Stomach (tissue), 9 donors: Measurements from ENCODE around the gene GPC6. TPM values are rescaled to one million over a fixed set of nuclear protein-coding genes. Genes with fewer than 3 reads are reported as not detected.
A peak's percentile ranks its signal among the peaks of the same experiment; 100 is the strongest.
"Not testable (repeated sequence)": the region's sequence is repeated elsewhere in the genome, so short reads cannot be mapped to it uniquely, and the experiment has no call there.

ENCODE experiments used
- DNase-seq, 2 donors: peaks; one replicate each; pipeline versions ENCODE4 v3.0.0 to v3.0.0-alpha.2; 2013 to 2019
- H3K27ac ChIP-seq, 5 donors: fragments of 200-600 bp in 4 of 5; sonication (generic) in 4 of 5; one replicate each; pipeline ENCODE4 v1.5.1; 2013 to 2019; ENCODE audit warnings: mild to moderate bottlenecking in 1 of 5, moderate library complexity in 1 of 5
- H3K27me3 ChIP-seq, 3 donors: fragments of 200-600 bp; sonication (generic); one replicate each; pipeline ENCODE4 v1.5.1; 2017 to 2019; ENCODE audit warnings: mixed run types in 1 of 3
- H3K36me3 ChIP-seq, 4 donors: fragments of 200-600 bp; sonication (generic); 1 replicate in 3 of 4; 2 replicates in 1 of 4; pipeline ENCODE4 v1.5.1; 2016 to 2019
- H3K4me1 ChIP-seq, 4 donors: fragments of 200-600 bp; sonication (generic); one replicate each; pipeline ENCODE4 v1.5.1; 2016 to 2019
- H3K4me3 ChIP-seq, 4 donors: fragments of 200-600 bp; sonication (generic) in 3 of 4; one replicate each; pipeline ENCODE4 v1.5.1; 2016 to 2019; ENCODE audit warnings: mild to moderate bottlenecking in 1 of 4
- H3K9me3 ChIP-seq, 4 donors: fragments of 200-600 bp; sonication (generic); one replicate each; pipeline ENCODE4 v1.5.1; 2016 to 2019
- EP300 ChIP-seq: sonication (generic); formaldehyde crosslinking; IDR thresholded peaks from one replicate; pipeline ENCODE4 v1.6.1; 2017; ENCODE audit warnings: antibody characterized with exemption
- POLR2A ChIP-seq, 4 donors: fragments of 450-650 bp; IDR thresholded peaks; one replicate each; pipeline ENCODE4 v1.6.1; 2016; ENCODE audit warnings: antibody characterized with exemption in 4 of 4, control low read depth in 2 of 4, mild to moderate bottlenecking in 1 of 4, moderate library complexity in 1 of 4
- POLR2AphosphoS5 ChIP-seq, 3 donors: sonication (generic); formaldehyde crosslinking; IDR thresholded peaks; one replicate each; pipeline ENCODE4 v1.6.1; 2016; ENCODE audit warnings: antibody characterized with exemption in 3 of 3
- WGBS, 5 donors: extraction: QIAGEN DNeasy Blood & Tissue Kit in 3 of 5; methylation state at CpG; one replicate each; pipeline versions ENCODE4 v1.1.5 to v1.1.7; 2013 to 2018; 5-methylcytosine and 5-hydroxymethylcytosine counted together
- intact Hi-C: fragments of 100-400 bp; cut with DNase I; formaldehyde crosslinking; loops from one replicate; pipeline ENCODE4 v1.15.1; 2023; ENCODE audit warnings: low total_unique reads
- polyA plus RNA-seq, 3 donors: library from polyadenylated mRNA; stranded (reverse); fragments of 200-250 nt; gene quantifications; one replicate each; pipeline ENCODE4 v1.2.3, GENCODE V29; 2013
- total RNA-seq, 5 donors: library from RNA; depleted of rRNA; stranded (reverse); fragments of >200 nt; gene quantifications; one replicate each; pipeline versions ENCODE4 v1.1.0 to v1.2.3, GENCODE V29; 2014 to 2016
- TF ChIP-seq, protein P1 (sequence below), 7 experiments: fragments of 450-650 bp in 4 of 7; fragments of 200-600 bp in 3 of 7; sonication (generic) in 3 of 7; IDR thresholded peaks; one replicate each; pipeline ENCODE4 v1.5.1; 2016 to 2019; ENCODE audit warnings: antibody characterized with exemption in 7 of 7, control low read depth in 2 of 7, mild to moderate bottlenecking in 1 of 7
- donor health status: healthy with polysubstance abuse.
- donor health status: Bipolar disorder and iron deficiency.
- donor health status: healthy.

The GPC6 gene
- total and polyA plus RNA-seq, 8 donors, result 0.70 to 52.7 (median 5.6) TPM

DNA sequence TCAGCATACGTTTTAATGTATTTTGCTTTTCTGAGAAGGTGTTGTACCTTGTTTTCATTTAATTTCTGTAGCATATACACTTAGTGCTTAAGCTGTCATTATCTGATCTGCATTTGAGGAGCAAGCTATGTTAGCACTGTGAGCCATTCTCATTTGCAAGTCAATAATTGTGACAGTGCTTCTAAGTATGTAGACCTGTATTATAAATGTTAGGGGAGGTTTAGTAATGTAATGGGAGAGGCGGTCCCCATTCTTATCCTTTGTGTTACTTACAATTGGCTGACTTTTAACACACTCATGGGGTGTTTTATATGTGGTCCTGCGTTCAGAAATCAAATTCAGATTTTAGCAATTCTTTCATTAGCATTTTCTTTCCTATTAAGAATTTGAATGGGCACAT, 90.2 kb downstream of the GPC6 start:
- intact Hi-C loops, result no loop called here
- WGBS, 5 donors, result 52 to 79% (median 72%) methylated on average over 3 of the region's 3 CpGs

DNA sequence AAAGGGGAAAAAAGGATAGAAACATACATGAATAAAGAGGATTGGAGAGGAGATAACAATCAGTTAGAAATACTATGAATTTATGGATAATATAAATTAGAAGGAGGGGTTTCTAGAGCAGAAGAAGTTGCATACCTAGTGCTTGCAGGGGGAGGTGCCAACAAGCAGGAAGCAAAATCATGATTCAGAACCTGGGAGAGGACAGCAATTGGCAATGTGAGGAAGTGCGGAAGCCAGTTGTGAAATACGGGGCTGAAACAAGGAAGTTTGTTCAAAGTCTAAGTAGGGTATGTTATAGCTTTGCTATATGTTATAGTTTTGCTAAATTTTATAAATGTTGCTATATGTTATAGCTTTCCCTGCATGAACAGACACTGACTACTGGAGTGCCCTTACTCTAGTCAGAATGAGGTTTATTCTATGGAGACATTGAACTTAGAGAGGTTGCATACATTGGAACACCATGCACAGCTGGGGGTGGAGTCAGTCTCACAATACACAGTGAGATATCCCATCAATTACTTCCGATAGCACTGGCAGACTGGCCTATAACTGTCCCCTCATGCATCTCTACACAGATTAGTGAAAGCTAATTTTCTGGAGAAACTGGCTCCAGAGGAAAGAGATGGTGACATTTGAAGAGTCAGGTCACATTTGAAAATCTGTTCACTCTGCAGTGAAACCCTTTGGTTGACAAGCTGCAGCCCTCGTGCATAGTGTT, 92.1 kb downstream of the GPC6 start:
- WGBS, 5 donors, result 53 to 72% (median 60%) methylated on average over 4 of the region's 4 CpGs
- TF ChIP-seq, protein P1, sequence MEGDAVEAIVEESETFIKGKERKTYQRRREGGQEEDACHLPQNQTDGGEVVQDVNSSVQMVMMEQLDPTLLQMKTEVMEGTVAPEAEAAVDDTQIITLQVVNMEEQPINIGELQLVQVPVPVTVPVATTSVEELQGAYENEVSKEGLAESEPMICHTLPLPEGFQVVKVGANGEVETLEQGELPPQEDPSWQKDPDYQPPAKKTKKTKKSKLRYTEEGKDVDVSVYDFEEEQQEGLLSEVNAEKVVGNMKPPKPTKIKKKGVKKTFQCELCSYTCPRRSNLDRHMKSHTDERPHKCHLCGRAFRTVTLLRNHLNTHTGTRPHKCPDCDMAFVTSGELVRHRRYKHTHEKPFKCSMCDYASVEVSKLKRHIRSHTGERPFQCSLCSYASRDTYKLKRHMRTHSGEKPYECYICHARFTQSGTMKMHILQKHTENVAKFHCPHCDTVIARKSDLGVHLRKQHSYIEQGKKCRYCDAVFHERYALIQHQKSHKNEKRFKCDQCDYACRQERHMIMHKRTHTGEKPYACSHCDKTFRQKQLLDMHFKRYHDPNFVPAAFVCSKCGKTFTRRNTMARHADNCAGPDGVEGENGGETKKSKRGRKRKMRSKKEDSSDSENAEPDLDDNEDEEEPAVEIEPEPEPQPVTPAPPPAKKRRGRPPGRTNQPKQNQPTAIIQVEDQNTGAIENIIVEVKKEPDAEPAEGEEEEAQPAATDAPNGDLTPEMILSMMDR (IDR thresholded peaks at IDR 0.05), result no peak
- TF ChIP-seq POLR2A (IDR thresholded peaks at IDR 0.05), result no peak
- TF ChIP-seq POLR2AphosphoS5 (IDR thresholded peaks at IDR 0.05), result no peak
- no peak for TF ChIP-seq EP300
- H3K4me1 ChIP-seq, result no peaks in the 10 kb centered on the region
- DNase-seq, result peak in 1 of 2 donors; percentile 50
- H3K4me3 ChIP-seq, result no peak overlapping the region
- intact Hi-C loops, result no loop called here
- peaks cover 0 to 2% (median 0%) of the 10 kb centered on the region in 4 donors for H3K9me3 ChIP-seq
- no peak overlapping the region for H3K27ac ChIP-seq
- no peaks in the 10 kb centered on the region for H3K36me3 ChIP-seq
- no peaks in the 10 kb centered on the region for H3K27me3 ChIP-seq

More for the DNA sequence above, 90.2 kb downstream of the GPC6 start:
- Histone ChIP-seq H3K27ac (no peak overlapping the region), H3K36me3 (no peaks in the 10 kb centered on the region), H3K4me1 (no peaks in the 10 kb centered on the region), H3K27me3 (no peaks in the 10 kb centered on the region), H3K9me3 (no peaks in the 10 kb centered on the region), H3K4me3 (no peak overlapping the region)
- TF ChIP-seq, protein P1 (IDR thresholded peaks at IDR 0.05), result no peak
- DNase-seq, result no peak

DNA sequence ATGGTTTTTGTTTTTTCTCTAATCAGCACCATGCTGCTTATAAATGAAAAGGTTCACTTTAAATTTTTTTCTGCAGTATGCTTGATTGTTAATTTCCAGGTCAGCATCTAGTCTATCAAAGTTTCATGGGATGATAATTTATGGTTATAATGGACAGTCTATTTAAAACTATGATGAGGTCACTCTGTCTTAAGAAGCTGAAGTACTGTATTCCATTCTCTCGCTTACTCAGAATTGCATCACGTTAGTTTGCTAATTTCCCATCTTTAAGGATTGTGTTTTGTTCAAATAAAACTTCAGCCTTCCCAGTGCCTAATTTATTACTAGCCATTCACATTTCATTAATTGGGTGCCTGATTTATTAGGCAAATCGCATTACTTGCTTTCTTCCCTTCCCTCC, 94.3 kb downstream of the GPC6 start:
- H3K36me3 ChIP-seq, result no peaks in the 10 kb centered on the region
- TF ChIP-seq POLR2A (IDR thresholded peaks at IDR 0.05), result no peak
- TF ChIP-seq EP300, result no peak
- TF ChIP-seq, protein P1 (IDR thresholded peaks at IDR 0.05), result no peak
- no peak for TF ChIP-seq POLR2AphosphoS5 (IDR thresholded peaks at IDR 0.05)
- H3K27ac ChIP-seq, result no peak overlapping the region
- no peak for DNase-seq
- no peak overlapping the region for H3K4me3 ChIP-seq
- intact Hi-C loops, result no loop called here
- H3K4me1 ChIP-seq, result no peaks in the 10 kb centered on the region
- no peaks in the 10 kb centered on the region for H3K27me3 ChIP-seq
- H3K9me3 ChIP-seq, result peaks cover 0 to 5% (median 0%) of the 10 kb centered on the region in 4 donors
- WGBS, 5 donors, result 77 to 89% (median 83%) methylated on average over 3 of the region's 3 CpGs

DNA sequence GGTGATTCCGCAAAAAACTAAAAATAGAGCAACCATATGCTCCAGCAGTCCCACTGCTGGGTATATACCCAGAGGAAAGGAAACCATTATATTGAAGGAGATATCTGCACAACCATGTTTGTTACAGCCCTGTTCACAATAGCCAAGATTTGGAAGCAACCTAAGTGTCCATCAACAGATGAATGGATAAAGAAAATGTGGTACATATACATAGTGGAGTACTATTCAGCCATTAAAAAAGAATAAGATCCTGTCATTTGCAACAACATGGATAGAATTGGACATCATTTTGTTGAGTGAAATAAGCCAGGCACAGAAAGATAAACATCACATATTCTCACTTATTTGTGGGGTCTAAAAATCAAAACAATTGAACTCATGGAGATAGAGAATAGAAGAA, 97.3 kb downstream of the GPC6 start:
- H3K36me3 ChIP-seq, H3K27me3 ChIP-seq, H3K4me1 ChIP-seq, DNase-seq, intact Hi-C loops, H3K4me3 ChIP-seq, H3K27ac ChIP-seq, H3K9me3 ChIP-seq: not testable (repeated sequence)
- 90 to 98% (median 97%) methylated on average over 1 of the region's 1 CpG for WGBS, 5 donors
